SJCRH30 (cell line): ENCODE results near the gene DEUP1. TPM values are rescaled to one million over a fixed set of nuclear protein-coding genes. Genes with fewer than 3 reads are reported as not detected.
A peak's percentile ranks its signal among the peaks of the same experiment; 100 is the strongest.

Source experiments
- DNase-seq, 2 experiments: peaks; one replicate each; pipeline ENCODE4 v3.0.0-alpha.2; 2015 to 2020
- H3K27ac ChIP-seq: fragments of 250-450 bp; sonication (Bioruptor Pico); 2 replicates; pipeline ENCODE4 v1.5.1; 2020; ENCODE audit warnings: mild to moderate bottlenecking, moderate library complexity
- H3K27me3 ChIP-seq: fragments of 250-450 bp; sonication (Bioruptor Pico); 2 replicates; pipeline ENCODE4 v1.5.1; 2020; ENCODE audit warnings: mild to moderate bottlenecking, moderate library complexity
- H3K36me3 ChIP-seq: fragments of 250-450 bp; sonication (Bioruptor Pico); 2 replicates; pipeline ENCODE4 v1.5.1; 2020; ENCODE audit warnings: mild to moderate bottlenecking, moderate library complexity
- H3K4me1 ChIP-seq: fragments of 250-450 bp; sonication (Bioruptor Pico); 2 replicates; pipeline ENCODE4 v1.5.1; 2020; ENCODE audit warnings: mild to moderate bottlenecking, moderate library complexity
- H3K4me3 ChIP-seq: fragments of 250-450 bp; sonication (Bioruptor Pico); 2 replicates; pipeline ENCODE4 v1.5.1; 2020; ENCODE audit warnings: mild to moderate bottlenecking, moderate library complexity
- H3K9me3 ChIP-seq: fragments of 250-450 bp; sonication (Bioruptor Pico); replicated peaks from 2 replicates; pipeline ENCODE4 v1.5.1; 2020; ENCODE audit warnings: mild to moderate bottlenecking, moderate library complexity
- total RNA-seq: library from RNA; depleted of rRNA; stranded (reverse); fragments of >200 nt; shearing (Covaris generic); gene quantifications from 2 replicates; pipeline ENCODE4 v1.2.3, GENCODE V29; 2014

The DEUP1 gene
- total RNA-seq, 1 experiment from 2014 or later, result not detected

GRCh38 chr11:93324500-93324899, 6.0 kb upstream of the DEUP1 start:
- Histone ChIP-seq H3K4me1 (no peaks in the 10 kb centered on the region), H3K4me3 (no peak overlapping the region), H3K9me3 (no peaks in the 10 kb centered on the region), H3K27ac (no peak overlapping the region), H3K27me3 (no peaks in the 10 kb centered on the region), H3K36me3 (no peaks in the 10 kb centered on the region)
- DNase-seq, result no peak

- Histone ChIP-seq H3K4me1 (no peaks in the 10 kb centered on the region), H3K36me3 (no peaks in the 10 kb centered on the region)
- no peak for DNase-seq
Measured at GRCh38 chr11:93326681-93327080, 3.9 kb upstream of the DEUP1 start.

GRCh38 chr11:93329936-93330445, 551 bp upstream of the DEUP1 start:
- Histone ChIP-seq H3K9me3 (no peaks in the 10 kb centered on the region), H3K27ac (no peak overlapping the region), H3K36me3 (no peaks in the 10 kb centered on the region), H3K27me3 (no peaks in the 10 kb centered on the region), H3K4me3 (no peak overlapping the region), H3K4me1 (no peaks in the 10 kb centered on the region)
- DNase-seq, result no peak

More at GRCh38 chr11:93326681-93327080, 3.9 kb upstream of the DEUP1 start:
- H3K27me3 ChIP-seq, result no peaks in the 10 kb centered on the region
- H3K27ac ChIP-seq, result no peak overlapping the region
- H3K9me3 ChIP-seq, result no peaks in the 10 kb centered on the region
- no peak overlapping the region for H3K4me3 ChIP-seq

GRCh38 chr11:93340223-93340622, 9.7 kb downstream of the DEUP1 start:
- DNase-seq, result no peak
- no peaks in the 10 kb centered on the region for H3K4me1 ChIP-seq
- no peaks in the 10 kb centered on the region for H3K9me3 ChIP-seq
- no peaks in the 10 kb centered on the region for H3K36me3 ChIP-seq
- H3K4me3 ChIP-seq, result no peak overlapping the region
- H3K27me3 ChIP-seq, result no peaks in the 10 kb centered on the region
- no peak overlapping the region for H3K27ac ChIP-seq

GRCh38 chr11:93344855-93345333, 14.4 kb downstream of the DEUP1 start:
- Histone ChIP-seq H3K9me3 (no peaks in the 10 kb centered on the region), H3K4me1 (no peaks in the 10 kb centered on the region), H3K4me3 (no peak overlapping the region), H3K27ac (no peak overlapping the region), H3K27me3 (no peaks in the 10 kb centered on the region), H3K36me3 (no peaks in the 10 kb centered on the region)
- no peak for DNase-seq

GRCh38 chr11:93348930-93349329, 18.4 kb downstream of the DEUP1 start:
- Histone ChIP-seq H3K9me3 (no peaks in the 10 kb centered on the region), H3K27ac (no peak overlapping the region), H3K27me3 (no peaks in the 10 kb centered on the region), H3K4me3 (no peak overlapping the region), H3K4me1 (no peaks in the 10 kb centered on the region), H3K36me3 (no peaks in the 10 kb centered on the region)
- DNase-seq, result no peak

- Histone ChIP-seq H3K27ac (no peak overlapping the region), H3K36me3 (no peaks in the 10 kb centered on the region), H3K4me1 (no peaks in the 10 kb centered on the region), H3K27me3 (no peaks in the 10 kb centered on the region), H3K9me3 (no peaks in the 10 kb centered on the region), H3K4me3 (no peak overlapping the region)
- no peak for DNase-seq
Measured at GRCh38 chr11:93350835-93351234, 20.3 kb downstream of the DEUP1 start.

GRCh38 chr11:93359396-93359795, 28.9 kb downstream of the DEUP1 start:
- Histone ChIP-seq H3K4me3 (no peak overlapping the region), H3K27ac (no peak overlapping the region), H3K36me3 (no peaks in the 10 kb centered on the region), H3K9me3 (no peaks in the 10 kb centered on the region), H3K4me1 (no peaks in the 10 kb centered on the region), H3K27me3 (no peaks in the 10 kb centered on the region)
- DNase-seq, result no peak

- no peaks in the 10 kb centered on the region for H3K36me3 ChIP-seq
- no peaks in the 10 kb centered on the region for H3K4me1 ChIP-seq
- DNase-seq, result no peak
- H3K9me3 ChIP-seq, result no peaks in the 10 kb centered on the region
- H3K4me3 ChIP-seq, result no peak overlapping the region
- H3K27me3 ChIP-seq, result no peaks in the 10 kb centered on the region
- H3K27ac ChIP-seq, result no peak overlapping the region
Measured at GRCh38 chr11:93361435-93361834, 30.9 kb downstream of the DEUP1 start.

- Histone ChIP-seq H3K9me3 (no peaks in the 10 kb centered on the region; the same call in 1 of the 2 replicates), H3K27ac (no peak overlapping the region), H3K4me3 (no peak overlapping the region), H3K27me3 (no peaks in the 10 kb centered on the region), H3K36me3 (no peaks in the 10 kb centered on the region), H3K4me1 (no peaks in the 10 kb centered on the region)
- DNase-seq, result no peak
Measured at GRCh38 chr11:93368022-93368421, 37.5 kb downstream of the DEUP1 start.

- no peak for DNase-seq
Measured at GRCh38 chr11:93370260-93370659, 39.7 kb downstream of the DEUP1 start.

GRCh38 chr11:93389737-93390136, 59.2 kb downstream of the DEUP1 start:
- DNase-seq, result no peak

More at GRCh38 chr11:93370260-93370659, 39.7 kb downstream of the DEUP1 start:
- Histone ChIP-seq H3K4me3 (no peak overlapping the region), H3K27ac (no peak overlapping the region), H3K4me1 (0 out of 2 replicates have a peak, but pooled peaks cover 3% of the 10 kb centered on the region), H3K27me3 (no peaks in the 10 kb centered on the region), H3K36me3 (no peaks in the 10 kb centered on the region), H3K9me3 (no peaks in the 10 kb centered on the region; the same call in 1 of the 2 replicates)

GRCh38 chr11:93392867-93393266, 62.3 kb downstream of the DEUP1 start:
- Histone ChIP-seq H3K9me3 (no peaks in the 10 kb centered on the region), H3K4me1 (no peaks in the 10 kb centered on the region; the same call in 1 of the 2 replicates), H3K27ac (no peak overlapping the region), H3K4me3 (no peak overlapping the region), H3K36me3 (no peaks in the 10 kb centered on the region), H3K27me3 (no peaks in the 10 kb centered on the region)
- no peak for DNase-seq

More at GRCh38 chr11:93389737-93390136, 59.2 kb downstream of the DEUP1 start:
- Histone ChIP-seq H3K4me3 (no peak overlapping the region), H3K36me3 (no peaks in the 10 kb centered on the region), H3K9me3 (no peaks in the 10 kb centered on the region), H3K27me3 (no peaks in the 10 kb centered on the region), H3K27ac (no peak overlapping the region), H3K4me1 (no peaks in the 10 kb centered on the region)

GRCh38 chr11:93393386-93393785, 62.8 kb downstream of the DEUP1 start:
- Histone ChIP-seq H3K4me1 (no peaks in the 10 kb centered on the region; the same call in 1 of the 2 replicates), H3K36me3 (no peaks in the 10 kb centered on the region), H3K27me3 (no peaks in the 10 kb centered on the region), H3K27ac (no peak overlapping the region), H3K4me3 (no peak overlapping the region), H3K9me3 (no peaks in the 10 kb centered on the region)
- no peak for DNase-seq

- Histone ChIP-seq H3K27ac (no peak overlapping the region), H3K9me3 (no peaks in the 10 kb centered on the region), H3K4me3 (no peak overlapping the region), H3K27me3 (no peaks in the 10 kb centered on the region), H3K4me1 (no peaks in the 10 kb centered on the region; the same call in 1 of the 2 replicates), H3K36me3 (no peaks in the 10 kb centered on the region)
- DNase-seq, result no peak
Measured at GRCh38 chr11:93394488-93394887, 63.9 kb downstream of the DEUP1 start.

- Histone ChIP-seq H3K36me3 (no peaks in the 10 kb centered on the region), H3K27me3 (no peaks in the 10 kb centered on the region), H3K9me3 (no peaks in the 10 kb centered on the region), H3K4me1 (no peaks in the 10 kb centered on the region; the same call in 1 of the 2 replicates), H3K27ac (no peak overlapping the region), H3K4me3 (no peak overlapping the region)
- peak in 1 of 2 experiments; percentile 2 for DNase-seq
Measured at GRCh38 chr11:93396316-93396715, 65.8 kb downstream of the DEUP1 start.
